Activated naive CD8-positive, alpha-beta T cell treated with anti-CD3 and anti-CD28 coated beads, Interleukin-2, amount 10 ng/mL, durations not matched to agents 7 days and 5 days (primary cell): ENCODE results near the gene HNRNPL. TPM values are rescaled to one million over a fixed set of nuclear protein-coding genes. Genes with fewer than 3 reads are reported as not detected.
A peak's percentile ranks its signal among the peaks of the same experiment; 100 is the strongest.
"Not testable (repeated sequence)": the region's sequence is repeated elsewhere in the genome, so short reads cannot be mapped to it uniquely, and the experiment has no call there.

Experiments
- ATAC-seq: fragments of 150-1000 bp; cut with Tn5 transposase; one replicate; pipeline ENCODE4 v1.10.0; 2021; ENCODE audit warnings: low read depth, moderate library complexity
- POLR2A ChIA-PET: fragments of 350-600 bp; sonication (Branson Sonifier 250); formaldehyde crosslinking; loops from one replicate; lab custom pipeline; 2021; ENCODE audit warnings: antibody characterized with exemption; lab: Charles Lee
- DNase-seq: peaks from one replicate; pipeline ENCODE4 v3.0.0; 2021
- H3K27ac Mint-ChIP-seq: one replicate; pipeline ENCODE4 v1.8.0; 2022; ENCODE audit warnings: mild to moderate bottlenecking, mixed read lengths
- H3K27me3 Mint-ChIP-seq: one replicate; pipeline ENCODE4 v1.8.0; 2022; ENCODE audit warnings: mild to moderate bottlenecking, moderate library complexity, mixed read lengths
- H3K36me3 Mint-ChIP-seq: one replicate; pipeline ENCODE4 v1.8.0; 2021; ENCODE audit warnings: mild to moderate bottlenecking, mixed read lengths
- H3K4me1 Mint-ChIP-seq: one replicate; pipeline ENCODE4 v1.8.0; 2021; ENCODE audit warnings: mixed read lengths
- H3K4me3 Mint-ChIP-seq: one replicate; pipeline ENCODE4 v1.8.0; 2022; ENCODE audit warnings: mild to moderate bottlenecking, moderate library complexity, mixed read lengths
- H3K9me3 Mint-ChIP-seq: one replicate; pipeline ENCODE4 v1.8.0; 2021; ENCODE audit warnings: mixed read lengths
- total RNA-seq, 2 experiments: library from RNA; stranded (reverse); gene quantifications; one replicate each; pipeline ENCODE4 v1.2.3, GENCODE V29; 2021

HNRNPL gene
- total RNA-seq: 100 to 1,000 TPM; 441 to 455 TPM

- peaks cover 30% of the 10 kb centered on the region for H3K36me3 Mint-ChIP-seq
- H3K4me3 Mint-ChIP-seq: peak within 1 kb of the TSS; percentile 97
- peaks cover 38% of the 10 kb centered on the region for H3K4me1 Mint-ChIP-seq
- H3K27ac Mint-ChIP-seq: peak within 1 kb of the TSS; percentile 100
- peak; percentile 65 for ATAC-seq
- POLR2A ChIA-PET: interaction anchor here (1.0 to 7.3 kb wide), 10 partner anchors 10 to 447 kb away, joined by 3 to 161 read pairs (median 7); partner anchors contain the start of genes ECH1, FAM98C, MRPS12 and NFKBIB
- no peaks in the 10 kb centered on the region for H3K9me3 Mint-ChIP-seq
- peak; percentile 100 for DNase-seq
- no peaks in the 10 kb centered on the region for H3K27me3 Mint-ChIP-seq
Observed at GRCh38 chr19:38849860-38850435, at the start of gene HNRNPL. Gene HNRNPL, minus strand, starts transcription at chr19:38849986. Its CDS starts 20 bp downstream, at chr19:38849966.

GRCh38 chr19:38898788-38899446 is 49.1 kb upstream of the HNRNPL start:
- H3K27ac Mint-ChIP-seq: peak overlapping the region; percentile 96
- peaks cover 28% of the 10 kb centered on the region for H3K4me1 Mint-ChIP-seq
- ATAC-seq (peak; percentile 0), DNase-seq (no peak)
- peaks cover 11% of the 10 kb centered on the region for H3K36me3 Mint-ChIP-seq
- H3K9me3 Mint-ChIP-seq: no peaks in the 10 kb centered on the region
- POLR2A ChIA-PET: interaction anchor here (1.0 to 1.2 kb wide), 2 partner anchors 19 to 20 kb away, joined by 3 to 4 read pairs; no protein-coding TSS in a partner anchor
- peak overlapping the region; percentile 96 for H3K4me3 Mint-ChIP-seq
- H3K27me3 Mint-ChIP-seq: no peaks in the 10 kb centered on the region

- POLR2A ChIA-PET: no interaction called here
- ATAC-seq (no peak), DNase-seq (no peak)
- no peak overlapping the region for H3K4me3 Mint-ChIP-seq
- no peaks in the 10 kb centered on the region for H3K9me3 Mint-ChIP-seq
- peaks cover 15% of the 10 kb centered on the region for H3K4me1 Mint-ChIP-seq
- H3K36me3 Mint-ChIP-seq: peaks cover 5% of the 10 kb centered on the region
- peak overlapping the region; percentile 2 for H3K27ac Mint-ChIP-seq
- H3K27me3 Mint-ChIP-seq: no peaks in the 10 kb centered on the region
Observed at GRCh38 chr19:38894968-38895367, 45.2 kb upstream of the HNRNPL start.

GRCh38 chr19:38893341-38893771 is 43.6 kb upstream of the HNRNPL start:
- Mint-ChIP-seq H3K4me3 (no peak overlapping the region), H3K9me3 (no peaks in the 10 kb centered on the region), H3K4me1 (peaks cover 9% of the 10 kb centered on the region), H3K36me3 (peaks cover 2% of the 10 kb centered on the region), H3K27me3 (no peaks in the 10 kb centered on the region), H3K27ac (no peak overlapping the region)
- ATAC-seq: no peak
- POLR2A ChIA-PET: interaction anchor here (0.6 to 1.2 kb wide), 2 partner anchors 15 to 505 kb away, joined by 3 to 5 read pairs; partner anchors contain the start of genes GGN and RINL
- DNase-seq: no peak

- no peaks in the 10 kb centered on the region for H3K9me3 Mint-ChIP-seq
- peaks cover 7% of the 10 kb centered on the region for H3K4me1 Mint-ChIP-seq
- ATAC-seq (no peak), DNase-seq (no peak)
- no peaks in the 10 kb centered on the region for H3K27me3 Mint-ChIP-seq
- H3K4me3 Mint-ChIP-seq: no peak overlapping the region
- H3K27ac Mint-ChIP-seq: no peak overlapping the region
- POLR2A ChIA-PET: interaction anchor here (0.6 to 1.1 kb wide), 2 partner anchors 15 to 505 kb away, joined by 3 read pairs; partner anchors contain the start of genes GGN and RINL
- H3K36me3 Mint-ChIP-seq: peaks cover 2% of the 10 kb centered on the region
Observed at GRCh38 chr19:38892841-38893240, 43.1 kb upstream of the HNRNPL start.

- Mint-ChIP-seq H3K27ac (no peak overlapping the region), H3K9me3 (no peaks in the 10 kb centered on the region), H3K4me1 (no peaks in the 10 kb centered on the region), H3K27me3 (no peaks in the 10 kb centered on the region), H3K36me3 (peaks cover 2% of the 10 kb centered on the region), H3K4me3 (no peak overlapping the region)
- DNase-seq (no peak), ATAC-seq (no peak)
- POLR2A ChIA-PET: interaction anchor here (1.1 kb wide), 1 partner anchor 14 kb away, joined by 3 read pairs; the partner anchor contains the start of gene RINL
Observed at GRCh38 chr19:38891771-38892170, 42.0 kb upstream of the HNRNPL start.

- DNase-seq (no peak), ATAC-seq (no peak)
- H3K27me3 Mint-ChIP-seq: no peaks in the 10 kb centered on the region
- H3K4me3 Mint-ChIP-seq: no peak overlapping the region
- H3K9me3 Mint-ChIP-seq: no peaks in the 10 kb centered on the region
- POLR2A ChIA-PET: no interaction called here
- peaks cover 2% of the 10 kb centered on the region for H3K36me3 Mint-ChIP-seq
- H3K4me1 Mint-ChIP-seq: no peaks in the 10 kb centered on the region
- H3K27ac Mint-ChIP-seq: no peak overlapping the region
Observed at GRCh38 chr19:38890686-38891085, 40.9 kb upstream of the HNRNPL start.

- Mint-ChIP-seq H3K9me3 (no peaks in the 10 kb centered on the region), H3K36me3 (peaks cover 2% of the 10 kb centered on the region), H3K4me1 (peaks cover 1% of the 10 kb centered on the region), H3K4me3 (no peak overlapping the region), H3K27me3 (no peaks in the 10 kb centered on the region), H3K27ac (no peak overlapping the region)
- no peak for DNase-seq
- POLR2A ChIA-PET: no interaction called here
- no peak for ATAC-seq
Observed at GRCh38 chr19:38889803-38890202, 40.0 kb upstream of the HNRNPL start.

- H3K9me3 Mint-ChIP-seq: no peaks in the 10 kb centered on the region
- H3K36me3 Mint-ChIP-seq: no peaks in the 10 kb centered on the region
- POLR2A ChIA-PET: no interaction called here
- peaks cover 1% of the 10 kb centered on the region for H3K4me1 Mint-ChIP-seq
- DNase-seq (no peak), ATAC-seq (no peak)
- H3K27me3 Mint-ChIP-seq: no peaks in the 10 kb centered on the region
- no peak overlapping the region for H3K4me3 Mint-ChIP-seq
- no peak overlapping the region for H3K27ac Mint-ChIP-seq
Observed at GRCh38 chr19:38888876-38889275, 39.1 kb upstream of the HNRNPL start.

GRCh38 chr19:38884691-38885090 is 34.9 kb upstream of the HNRNPL start:
- H3K27ac Mint-ChIP-seq: not testable (repeated sequence)

GRCh38 chr19:38883286-38883685 is 33.5 kb upstream of the HNRNPL start:
- no peak overlapping the region for H3K27ac Mint-ChIP-seq
- POLR2A ChIA-PET: no interaction called here

More at GRCh38 chr19:38884691-38885090, 34.9 kb upstream of the HNRNPL start:
- H3K27me3 Mint-ChIP-seq, H3K36me3 Mint-ChIP-seq, H3K4me3 Mint-ChIP-seq, H3K9me3 Mint-ChIP-seq, POLR2A ChIA-PET, DNase-seq, ATAC-seq, H3K4me1 Mint-ChIP-seq: not testable (repeated sequence)

GRCh38 chr19:38880882-38881609 is 31.3 kb upstream of the HNRNPL start:
- POLR2A ChIA-PET: interaction anchor here (1.3 kb wide), 1 partner anchor 18 kb away, joined by 4 read pairs; no protein-coding TSS in a partner anchor
- no peaks in the 10 kb centered on the region for H3K9me3 Mint-ChIP-seq
- peak overlapping the region; percentile 58 for H3K27ac Mint-ChIP-seq
- H3K4me3 Mint-ChIP-seq: no peak overlapping the region
- ATAC-seq: no peak
- peaks cover 2% of the 10 kb centered on the region for H3K36me3 Mint-ChIP-seq
- peaks cover 19% of the 10 kb centered on the region for H3K4me1 Mint-ChIP-seq
- DNase-seq: no peak
- no peaks in the 10 kb centered on the region for H3K27me3 Mint-ChIP-seq

More at GRCh38 chr19:38883286-38883685, 33.5 kb upstream of the HNRNPL start:
- H3K9me3 Mint-ChIP-seq: no peaks in the 10 kb centered on the region
- DNase-seq (no peak), ATAC-seq (no peak)
- no peaks in the 10 kb centered on the region for H3K36me3 Mint-ChIP-seq
- no peaks in the 10 kb centered on the region for H3K27me3 Mint-ChIP-seq
- no peak overlapping the region for H3K4me3 Mint-ChIP-seq
- peaks cover 6% of the 10 kb centered on the region for H3K4me1 Mint-ChIP-seq
